CD4-positive, alpha-beta T cell treated with Interleukin-15 for 4 hours (primary cell): Measurements from ENCODE around the gene ZNF445.
"Not testable (repeated sequence)": the region's sequence is repeated elsewhere in the genome, so short reads cannot be mapped to it uniquely, and the experiment has no call there.

Experiments
- DNase-seq: peaks from one replicate; pipeline ENCODE4 v3.0.0-alpha.2; 2020; ENCODE audit warnings: low spot score

The ZNF445 gene

DNA sequence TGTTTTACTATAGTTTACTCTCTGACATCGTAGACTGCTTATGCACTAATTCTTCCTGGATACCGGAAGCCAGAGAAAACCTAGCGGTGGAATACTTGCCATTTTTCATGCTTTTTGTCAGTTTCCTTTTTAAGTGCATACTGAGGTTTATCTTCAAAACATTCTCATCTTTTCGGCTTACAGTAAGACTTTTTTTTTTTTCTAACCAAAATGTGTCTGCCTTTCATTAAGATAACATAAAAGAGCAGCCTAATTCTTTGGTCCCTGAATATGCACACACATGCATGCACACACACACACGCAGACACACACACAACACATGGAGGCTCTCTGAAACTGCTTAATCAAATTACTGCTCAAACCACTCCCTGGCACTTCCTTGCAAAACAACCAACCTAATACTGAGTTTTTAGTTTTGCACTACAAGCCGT is 1.3 kb downstream of the ZNF445 start:
- no peak for DNase-seq

DNA sequence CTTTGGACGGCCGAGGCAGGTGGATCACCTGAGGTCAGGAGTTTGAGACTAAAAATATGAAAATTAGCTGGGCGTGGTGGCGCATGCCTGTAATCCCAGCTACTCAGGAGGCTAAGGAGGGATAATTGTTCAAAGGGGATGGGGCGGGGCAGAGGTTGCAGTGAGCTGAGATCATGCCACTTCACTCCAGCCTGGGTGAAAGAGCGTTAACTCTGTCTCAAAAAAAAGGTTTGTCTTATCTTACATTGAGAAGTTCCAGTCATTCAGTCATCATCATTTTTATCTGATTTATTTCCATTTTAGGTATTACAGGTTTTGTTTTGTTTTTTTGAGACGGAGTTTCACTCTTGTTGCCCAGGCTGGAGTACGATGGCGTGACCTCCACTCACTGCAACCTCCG is 2.6 kb downstream of the ZNF445 start:
- DNase-seq: not testable (repeated sequence)

DNA sequence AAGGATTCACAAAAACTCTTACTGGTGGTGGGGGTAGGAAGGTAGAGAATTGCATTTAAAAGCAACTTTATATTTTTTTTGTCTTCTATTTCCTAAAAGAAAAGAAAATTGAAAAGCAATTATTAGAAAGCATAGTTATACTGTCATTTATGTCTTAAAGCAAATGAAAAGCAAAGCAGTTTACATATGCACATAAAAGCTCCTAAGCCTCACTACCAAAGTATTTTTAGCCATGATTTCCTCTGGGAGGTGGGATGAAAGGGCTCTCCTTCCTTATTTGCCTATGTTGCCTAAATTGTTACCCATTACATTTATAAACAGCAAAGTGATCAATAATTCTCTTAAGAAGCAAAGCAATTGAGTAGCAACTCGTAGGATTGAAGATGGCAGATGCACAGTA is 7.0 kb downstream of the ZNF445 start:
- DNase-seq: no peak

DNA sequence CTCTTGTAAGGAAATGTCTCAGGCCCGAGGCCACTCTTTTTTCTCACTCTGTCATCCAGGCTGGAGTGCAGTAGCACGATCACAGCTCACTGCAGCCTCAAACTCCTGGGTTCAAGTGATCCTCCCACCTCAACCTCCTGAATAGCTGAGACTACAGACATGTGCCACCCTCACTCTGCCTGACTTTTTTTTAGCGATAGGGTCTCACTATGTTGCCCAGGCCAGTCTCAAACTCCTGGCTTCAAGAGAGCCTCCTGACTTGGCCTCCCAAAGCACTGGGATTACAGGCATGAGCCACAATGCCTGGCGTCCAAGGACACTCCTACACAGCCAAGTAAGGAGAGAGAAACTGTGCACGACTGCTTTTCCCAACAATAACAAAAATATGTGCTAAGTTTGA is 7.6 kb downstream of the ZNF445 start:
- no peak for DNase-seq

GRCh38 chr3:44468572-44469520 is 8.6 kb downstream of the ZNF445 start:
- DNase-seq: no peak

DNA sequence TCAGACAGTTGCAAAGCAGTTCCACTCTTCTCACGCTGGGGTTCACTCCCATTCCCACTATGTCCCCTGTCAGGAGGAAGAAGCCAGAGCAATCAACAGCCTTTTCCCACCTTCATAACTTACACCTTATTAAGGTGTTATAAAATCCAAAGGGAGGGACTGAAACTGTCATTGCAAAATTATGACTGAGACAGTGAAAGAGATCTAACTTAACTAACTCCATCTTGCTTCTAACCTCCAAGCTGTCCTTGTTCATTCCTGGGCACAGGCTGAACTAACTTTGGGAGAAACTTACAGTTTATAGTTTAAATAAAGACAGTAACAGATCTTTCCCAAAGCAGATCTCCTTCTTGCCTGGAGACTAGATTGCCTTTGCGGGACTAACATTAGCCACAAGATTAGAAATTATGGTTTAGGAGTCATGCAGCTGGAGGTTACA is 9.4 kb downstream of the ZNF445 start:
- DNase-seq: not testable (repeated sequence)

DNA sequence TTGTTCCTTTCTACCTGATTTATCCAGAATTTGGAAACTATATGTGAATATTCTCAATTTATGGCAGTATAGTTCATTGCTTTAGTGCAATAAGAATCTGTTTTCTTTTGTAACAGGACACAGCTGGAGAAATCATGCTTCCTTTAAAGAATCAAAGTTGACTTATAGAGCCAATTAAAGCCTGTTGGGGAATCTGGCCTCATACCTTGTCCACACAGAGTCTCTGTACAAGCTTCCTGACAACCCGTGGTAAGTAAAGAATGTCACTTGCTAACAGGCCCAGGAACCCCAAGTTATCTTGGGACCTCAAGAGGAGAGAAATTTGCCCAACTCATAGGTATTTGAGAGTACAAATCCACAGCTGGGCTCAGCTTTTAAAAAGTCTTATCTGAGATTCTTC is 10.2 kb downstream of the ZNF445 start:
- DNase-seq: no peak

GRCh38 chr3:44464920-44465319 is 12.6 kb downstream of the ZNF445 start:
- not testable (repeated sequence) for DNase-seq

GRCh38 chr3:44464509-44464908 is 13.0 kb downstream of the ZNF445 start:
- DNase-seq: no peak

- not testable (repeated sequence) for DNase-seq
These were observed 17.4 kb downstream of the ZNF445 start for GRCh38 chr3:44460050-44460449.

- no peak for DNase-seq
These were observed 22.2 kb downstream of the ZNF445 start for GRCh38 chr3:44455318-44455717.

DNA sequence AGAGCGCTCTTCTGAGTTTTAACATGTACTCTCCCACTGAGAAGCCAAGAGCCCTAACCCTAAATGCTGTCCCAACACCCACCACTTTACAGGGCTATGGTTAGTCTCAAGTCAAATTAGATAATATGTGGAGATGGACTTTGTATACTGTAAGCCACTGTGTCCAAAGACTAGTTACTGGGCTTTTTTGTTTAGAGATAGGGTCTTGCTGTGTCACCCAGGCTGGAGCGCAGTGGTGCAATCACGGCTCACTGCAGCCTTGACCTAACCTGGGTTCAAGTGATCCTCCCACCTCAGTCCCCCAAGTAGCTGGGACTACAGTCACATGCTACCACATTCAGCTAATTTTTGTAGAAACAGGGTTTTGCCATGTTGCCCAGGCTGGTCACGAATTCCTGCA is 23.2 kb downstream of the ZNF445 start:
- DNase-seq: no peak

DNA sequence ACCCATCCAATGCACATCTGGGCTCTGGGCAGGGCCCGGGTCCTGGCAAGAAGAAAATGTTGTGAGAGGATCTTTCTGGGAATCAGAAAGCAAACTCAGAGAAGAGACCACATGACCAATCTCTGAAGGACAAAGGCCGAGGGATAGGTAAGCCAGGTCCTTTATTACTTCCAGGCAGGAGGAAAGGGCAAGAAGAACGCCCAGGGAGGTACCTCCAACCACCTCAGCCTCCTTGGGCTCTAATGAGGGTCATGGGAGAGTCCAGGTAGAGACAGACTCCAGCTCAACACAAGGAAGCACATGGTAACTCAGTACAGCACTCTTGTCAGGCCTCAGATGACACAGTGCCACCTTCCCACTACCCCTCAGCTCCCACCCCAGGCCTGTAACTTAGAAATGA is 26.0 kb downstream of the ZNF445 start:
- no peak for DNase-seq

GRCh38 chr3:44446929-44447328 is 30.5 kb downstream of the ZNF445 start:
- DNase-seq: no peak

DNA sequence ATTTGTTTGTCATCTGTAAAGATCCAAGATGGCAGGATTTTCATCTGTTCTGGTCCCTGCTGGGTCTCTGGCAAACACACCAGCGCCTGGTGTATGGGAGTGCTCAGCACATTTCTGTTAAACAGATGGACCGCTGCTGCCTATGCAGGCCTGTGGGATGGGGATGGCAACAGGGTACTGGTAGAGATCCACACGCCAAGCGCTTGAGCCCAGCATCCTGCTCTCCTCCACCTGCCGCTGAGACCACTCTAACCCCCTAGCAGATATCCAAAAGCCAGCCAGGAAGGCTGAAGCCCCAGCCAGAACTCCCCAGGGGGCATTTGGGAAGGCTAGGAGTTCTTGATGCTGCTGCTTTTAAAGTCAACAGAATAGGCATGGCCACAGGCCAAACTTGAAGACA is 31.7 kb downstream of the ZNF445 start:
- DNase-seq: no peak

- DNase-seq: no peak
These were observed 32.4 kb downstream of the ZNF445 start for GRCh38 chr3:44444896-44445691.

DNA sequence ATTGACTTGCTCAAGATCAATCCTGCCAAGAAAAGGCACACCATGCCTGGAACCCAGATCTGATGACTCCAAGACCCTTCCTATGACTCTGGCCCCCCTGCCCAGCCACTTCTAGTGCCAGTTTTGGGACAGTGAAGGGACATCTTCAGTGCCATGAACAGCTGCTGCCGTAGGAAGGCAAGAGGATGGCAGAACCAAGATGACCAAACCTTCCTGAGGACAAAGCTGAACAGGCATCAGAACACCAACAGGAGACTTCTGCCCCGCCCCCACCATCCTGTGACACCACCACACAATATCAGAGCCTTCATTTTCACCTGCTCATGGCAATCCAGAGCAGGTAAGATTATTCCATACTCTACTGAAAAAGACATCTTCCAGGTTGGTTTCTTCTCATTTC is 33.0 kb downstream of the ZNF445 start:
- DNase-seq: no peak

GRCh38 chr3:44442596-44443309 is 34.7 kb downstream of the ZNF445 start:
- no peak for DNase-seq

DNA sequence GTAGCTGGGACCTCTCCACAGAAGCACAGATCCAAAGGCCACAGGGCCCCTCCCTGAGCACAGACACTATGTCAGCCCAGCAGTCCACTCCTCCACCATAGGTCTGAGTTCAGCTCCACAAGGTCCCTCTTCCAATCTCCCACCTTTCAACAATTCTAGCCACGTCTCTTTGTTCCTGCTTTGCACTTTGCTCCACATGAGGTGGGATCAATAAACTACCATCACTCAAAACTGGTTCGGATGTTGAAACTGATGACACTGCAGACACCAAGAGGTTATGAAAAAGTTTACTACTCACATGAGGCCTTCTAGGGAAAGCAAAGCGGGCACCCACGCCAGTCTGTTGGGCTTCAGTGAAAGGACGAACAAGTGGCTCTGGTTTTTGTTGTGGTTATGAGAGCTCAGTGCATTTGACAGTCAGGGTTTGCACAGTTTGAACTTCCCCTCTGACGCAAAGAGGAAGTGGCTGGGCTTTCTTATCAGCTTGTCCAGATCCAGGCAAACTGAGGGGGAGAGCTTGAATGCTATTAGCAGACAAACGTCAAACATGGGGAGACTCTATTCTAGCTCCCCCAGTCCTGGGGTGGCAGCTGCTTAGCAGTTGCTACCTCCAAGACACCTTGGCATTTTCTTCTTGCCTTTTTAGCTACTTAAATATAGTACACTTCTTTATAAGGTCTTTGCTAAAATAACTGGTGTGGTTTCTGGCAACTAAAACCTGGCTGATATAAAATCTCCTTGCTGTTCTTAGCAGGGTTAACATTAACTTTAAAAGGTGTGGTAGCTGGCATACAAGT is 37.8 kb downstream of the ZNF445 start:
- DNase-seq: peak; percentile 55

GRCh38 chr3:44437800-44438199 is 39.7 kb downstream of the ZNF445 start:
- no peak for DNase-seq

DNA sequence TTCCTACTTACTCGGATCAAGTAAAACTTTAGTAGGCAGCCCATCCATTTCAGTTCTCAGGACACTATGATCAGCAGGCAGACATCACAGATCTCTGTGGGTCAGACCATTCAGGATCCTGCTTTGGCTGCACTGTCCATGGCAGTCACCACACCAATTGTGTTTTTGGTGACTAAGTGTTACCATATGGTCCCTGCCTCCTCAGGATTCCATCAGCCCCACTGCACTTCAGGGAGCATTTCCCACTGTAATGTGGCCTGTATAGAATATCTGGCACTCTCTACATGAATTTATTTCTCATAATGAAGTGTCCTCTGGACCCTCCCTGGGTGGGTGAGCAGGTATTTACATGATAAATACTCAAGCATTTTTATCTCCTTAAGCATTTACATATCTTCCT is 41.3 kb downstream of the ZNF445 start:
- no peak for DNase-seq
